Retina (tissue), 1 donor: ENCODE results near the gene HEBP2.

ENCODE experiments used
- DNase-seq: peaks from one replicate; pipeline ENCODE4 v3.0.0-alpha.2; 2016

Gene HEBP2

DNA sequence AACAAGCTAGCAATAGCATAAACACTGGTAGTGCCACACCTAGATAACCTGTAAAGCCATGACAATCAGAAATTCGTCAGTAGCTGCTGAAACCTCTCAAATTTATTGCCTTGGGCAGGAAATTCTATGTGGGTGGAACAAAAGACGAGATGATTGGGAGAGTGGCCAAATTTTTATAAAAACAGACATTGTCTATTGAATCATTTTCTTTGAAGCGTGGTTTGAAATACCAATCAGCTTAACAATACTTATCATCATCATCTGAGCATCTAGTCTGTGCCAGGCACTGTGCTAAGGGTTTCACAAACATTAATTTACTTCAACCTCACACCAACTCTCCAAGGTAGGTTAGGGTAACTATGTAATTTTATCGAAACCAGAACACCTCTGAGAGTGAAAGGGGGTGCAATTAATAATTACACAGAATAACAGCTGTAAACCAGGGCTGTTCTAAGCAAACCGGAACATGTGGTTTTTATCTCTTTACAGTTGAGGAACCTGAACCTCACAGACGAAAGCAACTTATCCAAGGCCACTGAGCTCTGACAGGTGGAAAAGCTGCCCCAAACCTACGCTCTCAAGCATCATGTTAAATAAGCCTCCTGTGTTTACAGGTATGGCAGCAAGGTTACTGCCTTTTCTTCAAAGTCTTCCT, 51.9 kb downstream of the HEBP2 start:
- no peak for DNase-seq

- DNase-seq, result no peak
These were observed 52.4 kb downstream of the HEBP2 start for GRCh38 chr6:138456401-138456790.

DNA sequence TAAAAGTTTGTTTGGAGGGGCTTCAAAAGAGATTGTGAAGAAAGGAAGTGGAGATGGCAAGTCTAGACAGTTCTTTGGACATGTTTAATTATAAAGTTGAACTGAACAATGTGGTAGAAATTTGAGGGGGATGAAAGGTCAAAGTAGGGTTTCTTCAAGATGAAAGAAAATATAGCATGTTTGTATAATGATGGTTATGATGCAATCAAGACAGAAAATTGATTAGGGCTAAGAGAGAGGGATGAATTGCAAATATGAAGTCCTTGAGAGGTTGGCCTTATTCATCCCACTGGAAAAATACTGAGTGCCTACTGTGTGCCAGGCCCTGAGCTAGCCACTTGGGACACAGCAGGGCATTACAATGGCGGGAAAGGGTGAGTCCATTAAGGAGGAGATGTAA, 57.6 kb downstream of the HEBP2 start:
- DNase-seq, result no peak

GRCh38 chr6:138464085-138464484, 60.1 kb downstream of the HEBP2 start:
- DNase-seq, result no peak

DNA sequence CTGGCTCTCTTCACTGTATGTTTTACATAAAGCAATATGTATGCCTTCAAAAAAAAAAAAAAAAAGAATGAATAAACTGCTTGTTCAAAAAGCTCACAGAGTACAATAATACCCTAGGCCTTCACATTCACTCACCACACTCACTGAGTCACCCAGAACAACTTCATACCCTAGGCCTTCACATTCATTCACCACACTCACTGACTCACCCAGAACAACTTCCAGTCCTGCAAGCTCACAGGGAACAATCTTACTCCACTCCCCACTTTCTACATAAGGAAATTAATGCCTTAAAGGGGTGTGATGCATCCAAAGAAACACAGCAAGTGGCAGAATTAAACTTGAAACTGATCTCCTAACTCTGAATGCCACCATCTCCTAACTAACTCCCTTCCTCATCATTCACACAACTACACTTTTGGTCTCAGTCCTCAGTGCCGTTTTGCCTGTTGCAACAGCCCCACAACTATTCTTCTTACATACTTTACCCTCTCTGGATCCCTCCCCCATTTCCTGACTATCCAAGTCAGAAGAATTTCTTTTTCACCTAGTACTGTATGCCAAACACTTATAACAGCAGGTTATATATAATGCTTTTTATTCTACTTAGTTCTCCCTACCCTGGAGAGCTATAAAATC, 61.1 kb downstream of the HEBP2 start:
- DNase-seq, result no peak

GRCh38 chr6:138467901-138468300, 63.9 kb downstream of the HEBP2 start:
- DNase-seq, result no peak

DNA sequence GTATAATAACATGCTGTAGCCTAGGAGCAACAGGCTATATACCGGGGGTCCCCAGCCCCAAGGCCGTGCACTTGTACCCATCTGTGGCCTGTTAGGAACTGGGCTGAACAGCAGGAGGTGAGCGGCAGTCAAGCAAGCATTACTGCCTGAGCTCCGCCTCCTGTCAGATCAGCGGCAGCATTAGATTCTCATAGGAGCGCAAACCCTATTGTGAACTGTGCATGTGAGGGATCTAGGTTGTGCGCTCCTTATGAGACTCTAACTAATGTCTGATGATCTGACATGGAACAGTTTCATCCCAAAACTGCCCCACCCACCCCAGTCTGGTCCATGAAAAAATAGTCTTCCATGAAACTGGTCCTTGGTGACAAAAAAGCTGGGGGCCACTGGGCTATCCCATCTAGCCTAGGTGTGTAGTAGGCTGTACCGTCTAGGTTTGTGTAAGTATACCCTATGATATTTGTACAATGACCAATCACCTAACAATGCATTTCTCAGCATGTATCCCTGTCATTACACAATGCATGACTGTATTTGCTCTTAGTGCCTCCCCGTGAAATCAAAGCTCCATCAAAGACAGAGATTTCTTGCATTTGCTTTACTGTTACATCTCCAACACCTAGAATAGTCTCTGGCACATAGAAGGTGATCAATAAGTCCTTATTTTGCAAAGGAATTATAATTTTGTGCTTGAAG, 64.4 kb downstream of the HEBP2 start:
- DNase-seq, result no peak
